Astrocyte of the spinal cord (primary cell): ENCODE data around the gene KCNT2.

Experiments
- DNase-seq: peaks from one replicate; pipeline ENCODE4 v3.0.0; 2011; ENCODE audit warnings: low read depth, low spot score
- H3K4me3 ChIP-seq: 2 replicates; pipeline ENCODE4 v1.5.1; 2011; ENCODE audit warnings: low read depth, mild to moderate bottlenecking, low read length, moderate library complexity
- in situ Hi-C: cut with HindIII; loops from 2 replicates; pipeline ENCODE4 v1.10.0; 2017; ENCODE audit warnings: low sequenced_read_pairs
- TF ChIP-seq, protein P1 (sequence below): IDR thresholded peaks from 2 replicates; pipeline ENCODE4 v1.5.1; 2012; ENCODE audit warnings: low read depth, mild to moderate bottlenecking, low read length, inconsistent platforms

Gene KCNT2

DNA sequence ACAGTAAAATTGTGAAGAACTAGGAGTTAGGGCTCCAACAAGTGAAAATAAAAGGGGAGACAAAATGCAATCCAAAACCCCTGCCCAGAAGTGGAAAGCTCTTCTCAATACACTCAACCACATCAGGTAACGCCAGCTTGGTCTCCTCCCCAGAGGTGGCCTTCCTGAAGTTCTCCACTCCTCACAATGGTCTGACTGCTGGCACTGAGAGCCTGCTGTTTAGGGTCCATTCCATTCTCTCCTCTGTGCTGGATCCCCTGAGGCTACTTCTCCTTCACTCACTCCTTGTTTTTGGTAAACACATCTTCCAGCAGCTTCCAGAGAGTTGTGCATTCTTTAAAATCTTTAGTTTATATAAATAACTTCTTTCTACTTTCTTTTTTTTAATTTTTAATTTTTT lies 189.5 kb downstream of the KCNT2 start:
- TF ChIP-seq, protein P1, sequence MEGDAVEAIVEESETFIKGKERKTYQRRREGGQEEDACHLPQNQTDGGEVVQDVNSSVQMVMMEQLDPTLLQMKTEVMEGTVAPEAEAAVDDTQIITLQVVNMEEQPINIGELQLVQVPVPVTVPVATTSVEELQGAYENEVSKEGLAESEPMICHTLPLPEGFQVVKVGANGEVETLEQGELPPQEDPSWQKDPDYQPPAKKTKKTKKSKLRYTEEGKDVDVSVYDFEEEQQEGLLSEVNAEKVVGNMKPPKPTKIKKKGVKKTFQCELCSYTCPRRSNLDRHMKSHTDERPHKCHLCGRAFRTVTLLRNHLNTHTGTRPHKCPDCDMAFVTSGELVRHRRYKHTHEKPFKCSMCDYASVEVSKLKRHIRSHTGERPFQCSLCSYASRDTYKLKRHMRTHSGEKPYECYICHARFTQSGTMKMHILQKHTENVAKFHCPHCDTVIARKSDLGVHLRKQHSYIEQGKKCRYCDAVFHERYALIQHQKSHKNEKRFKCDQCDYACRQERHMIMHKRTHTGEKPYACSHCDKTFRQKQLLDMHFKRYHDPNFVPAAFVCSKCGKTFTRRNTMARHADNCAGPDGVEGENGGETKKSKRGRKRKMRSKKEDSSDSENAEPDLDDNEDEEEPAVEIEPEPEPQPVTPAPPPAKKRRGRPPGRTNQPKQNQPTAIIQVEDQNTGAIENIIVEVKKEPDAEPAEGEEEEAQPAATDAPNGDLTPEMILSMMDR = no peak
- no peak for DNase-seq
- in situ Hi-C loops = no loop called here
- no peak overlapping the region for H3K4me3 ChIP-seq

DNA sequence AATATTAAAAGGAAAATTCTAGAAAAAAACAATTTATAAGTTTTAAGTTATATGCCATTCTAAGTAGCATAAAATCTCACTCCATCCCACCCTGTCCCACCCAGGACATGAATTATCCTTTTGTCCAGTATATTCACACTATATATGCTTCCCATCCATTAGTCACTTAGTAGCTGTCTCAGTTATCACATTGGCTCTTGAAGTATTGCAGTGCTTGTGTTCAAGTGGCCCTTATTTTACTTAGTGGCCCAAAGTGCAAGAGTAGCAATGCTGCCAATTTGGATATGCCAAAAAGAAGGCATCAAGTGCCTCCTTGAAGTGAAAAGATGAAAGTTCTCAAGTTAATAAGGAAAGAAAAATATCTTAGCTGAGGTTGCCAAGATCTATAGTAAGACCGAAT lies 192.3 kb downstream of the KCNT2 start:
- in situ Hi-C loops = no loop called here
- DNase-seq = no peak
- no peak overlapping the region for H3K4me3 ChIP-seq
- TF ChIP-seq, protein P1 = no peak

DNA sequence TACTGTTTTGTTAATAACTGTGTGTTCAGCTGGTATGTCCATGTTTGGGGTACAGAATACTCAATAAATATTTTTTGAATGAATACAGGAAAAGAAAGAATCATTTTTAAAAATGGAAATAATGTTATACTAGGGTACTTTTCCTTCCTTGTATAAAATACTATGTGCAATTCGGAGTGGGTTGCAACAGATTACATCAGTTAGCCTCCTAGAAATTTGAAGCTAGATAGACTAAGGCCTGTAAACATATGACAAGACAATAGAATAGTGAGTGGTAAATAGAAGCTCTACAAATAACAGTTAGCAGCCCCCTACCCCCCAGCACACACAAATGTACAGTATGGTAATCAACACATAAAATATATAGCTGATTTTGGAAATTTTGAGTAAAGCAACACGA lies 195.9 kb downstream of the KCNT2 start:
- in situ Hi-C loops = no loop called here
- no peak overlapping the region for H3K4me3 ChIP-seq
- TF ChIP-seq, protein P1 = no peak
- no peak for DNase-seq

DNA sequence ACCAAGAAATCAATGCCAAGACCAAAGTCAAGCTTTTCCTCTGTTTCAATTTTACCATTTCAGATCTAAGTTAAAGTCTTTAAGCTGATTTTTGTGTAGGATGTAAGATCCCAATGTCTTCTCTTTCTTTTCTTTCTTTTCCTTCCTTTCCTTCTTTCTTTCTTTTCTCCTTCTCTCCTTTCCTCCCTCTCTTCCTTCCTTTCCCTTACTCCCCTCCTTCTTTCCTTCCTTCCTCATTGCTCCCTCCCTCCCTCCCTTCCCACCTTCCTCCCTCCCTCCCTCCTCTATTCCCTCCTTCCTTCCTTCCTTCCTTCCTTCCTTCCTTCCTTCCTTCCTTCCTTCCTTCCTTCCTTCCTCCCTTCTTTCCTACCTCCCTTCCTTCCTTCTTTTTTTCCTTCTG lies 197.5 kb downstream of the KCNT2 start:
- no peak for DNase-seq
- in situ Hi-C loops = no loop called here

DNA sequence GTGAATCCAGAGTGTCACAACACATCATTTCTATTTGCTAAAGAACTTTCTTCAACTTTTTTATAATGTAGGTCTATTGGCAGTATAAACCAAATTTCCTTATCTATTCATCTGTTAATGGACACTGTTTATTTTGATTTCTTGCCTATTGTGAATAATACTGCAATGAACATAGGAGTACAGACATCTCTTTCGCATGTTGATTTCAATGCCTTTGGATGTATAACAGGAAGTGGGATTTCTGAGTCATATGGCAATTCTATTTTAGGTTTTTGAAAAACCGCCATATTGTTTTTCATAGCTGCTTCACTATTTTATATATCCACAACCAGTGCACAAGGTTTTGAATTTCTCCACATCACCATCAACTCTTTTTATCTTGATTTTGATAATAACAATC lies 198.7 kb downstream of the KCNT2 start:
- no peak overlapping the region for H3K4me3 ChIP-seq
- in situ Hi-C loops = no loop called here
- TF ChIP-seq, protein P1 = no peak
- peak; percentile 43 for DNase-seq

More for the DNA sequence above, 197.5 kb downstream of the KCNT2 start:
- no peak overlapping the region for H3K4me3 ChIP-seq
- TF ChIP-seq, protein P1 = no peak

DNA sequence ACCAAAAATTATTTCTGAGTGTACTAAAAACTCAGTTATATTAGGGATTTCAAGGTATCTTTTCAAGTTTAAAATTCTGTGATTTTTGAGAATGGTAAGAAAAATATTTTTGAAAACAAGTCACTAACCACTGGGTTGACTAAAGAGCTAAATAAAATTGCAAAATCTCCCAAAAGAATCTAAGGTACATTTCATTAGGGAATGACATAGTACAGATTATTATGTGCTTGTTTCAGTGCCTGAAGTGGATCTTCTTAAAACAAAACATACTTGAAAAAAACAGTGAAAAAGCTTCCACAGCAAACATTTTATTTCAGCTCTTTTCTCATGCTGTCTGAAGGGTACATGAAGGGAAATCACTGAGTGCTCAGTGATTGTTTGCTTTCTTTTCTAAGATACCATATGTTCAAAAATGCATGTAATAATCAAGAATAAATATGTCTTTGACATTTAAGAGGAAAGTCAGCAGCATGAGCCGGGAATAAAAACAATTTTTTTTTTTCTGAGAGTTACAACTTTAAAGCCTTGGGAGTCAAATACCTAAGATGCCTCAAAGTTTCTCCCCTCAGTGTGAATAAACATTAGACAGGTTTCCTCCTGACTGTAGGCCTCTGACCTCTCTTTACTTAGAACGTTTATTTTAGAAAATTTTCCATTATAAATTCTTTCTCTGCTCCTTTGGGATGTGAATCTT lies 200.7 kb downstream of the KCNT2 start:
- peak; percentile 87 for DNase-seq
- no peak overlapping the region for H3K4me3 ChIP-seq
- TF ChIP-seq, protein P1 = no peak
- in situ Hi-C loops = no loop called here
